Brain microvascular endothelial cell (primary cell): ENCODE data around the gene DENND5B.

Experiments
- DNase-seq: peaks from one replicate; pipeline ENCODE4 v3.0.0-alpha.2; 2020
- H3K27ac ChIP-seq: fragments of 250-450 bp; sonication (Bioruptor Pico); 2 replicates; pipeline ENCODE4 v1.5.1; 2020; ENCODE audit warnings: mild to moderate bottlenecking, moderate library complexity
- H3K27me3 ChIP-seq: fragments of 250-450 bp; sonication (Bioruptor Pico); replicated peaks from 2 replicates; pipeline ENCODE4 v1.5.1; 2020; ENCODE audit warnings: mild to moderate bottlenecking
- H3K36me3 ChIP-seq: fragments of 250-450 bp; sonication (Bioruptor Pico); replicated peaks from 2 replicates; pipeline ENCODE4 v1.5.1; 2020; ENCODE audit warnings: mild to moderate bottlenecking
- H3K4me3 ChIP-seq: 2 replicates; pipeline ENCODE4 v1.5.1; 2011; ENCODE audit warnings: low read depth, mild to moderate bottlenecking, control low read depth, low read length, moderate library complexity
- CTCF ChIP-seq: IDR thresholded peaks from 2 replicates; pipeline ENCODE4 v1.5.1; 2011; ENCODE audit warnings: low read depth, mild to moderate bottlenecking, moderate library complexity, low read length, control low read depth, inconsistent platforms; ENCODE audit errors: missing control alignments
- in situ Hi-C: cut with HindIII; loops from 2 replicates; pipeline ENCODE4 v1.10.0; 2017; ENCODE audit warnings: low sequenced_read_pairs, low pct_ligation_motif_present

The DENND5B gene

GRCh38 chr12:31629756-31630732, 39.1 kb upstream of the DENND5B start:
- Histone ChIP-seq H3K36me3 (no peaks in the 10 kb centered on the region), H3K27ac (no peak overlapping the region), H3K27me3 (no peaks in the 10 kb centered on the region), H3K4me3 (no peak overlapping the region)
- TF ChIP-seq CTCF = peak; percentile 15
- DNase-seq = peak; percentile 85
- in situ Hi-C loops = loop anchor here (25.0 kb wide), 1 partner anchor 243 kb away; no protein-coding TSS in a partner anchor

GRCh38 chr12:31627456-31628054, 36.6 kb upstream of the DENND5B start:
- no peak overlapping the region for H3K27ac ChIP-seq
- H3K27me3 ChIP-seq = no peaks in the 10 kb centered on the region
- no peak overlapping the region for H3K4me3 ChIP-seq
- DNase-seq = no peak
- in situ Hi-C loops = loop anchor here (25.0 kb wide), 1 partner anchor 240 kb away; no protein-coding TSS in a partner anchor
- no peaks in the 10 kb centered on the region for H3K36me3 ChIP-seq
- no peak for TF ChIP-seq CTCF

GRCh38 chr12:31626270-31626995, 35.5 kb upstream of the DENND5B start:
- TF ChIP-seq CTCF = no peak
- Histone ChIP-seq H3K4me3 (no peak overlapping the region), H3K27ac (no peak overlapping the region), H3K36me3 (no peaks in the 10 kb centered on the region), H3K27me3 (no peaks in the 10 kb centered on the region)
- in situ Hi-C loops = loop anchor here (25.0 kb wide), 1 partner anchor 239 kb away; no protein-coding TSS in a partner anchor
- DNase-seq = no peak

GRCh38 chr12:31622038-31622437, 31.1 kb upstream of the DENND5B start:
- H3K36me3 ChIP-seq = no peaks in the 10 kb centered on the region
- TF ChIP-seq CTCF = no peak
- DNase-seq = no peak
- no peaks in the 10 kb centered on the region for H3K27me3 ChIP-seq
- H3K27ac ChIP-seq = no peak overlapping the region
- in situ Hi-C loops = no loop called here
- H3K4me3 ChIP-seq = no peak overlapping the region

GRCh38 chr12:31620311-31620710, 29.4 kb upstream of the DENND5B start:
- no peak for TF ChIP-seq CTCF
- in situ Hi-C loops = no loop called here
- Histone ChIP-seq H3K27ac (no peak overlapping the region), H3K4me3 (no peak overlapping the region), H3K36me3 (no peaks in the 10 kb centered on the region), H3K27me3 (no peaks in the 10 kb centered on the region)
- DNase-seq = peak; percentile 54
